HS-27A (cell line): Measurements from ENCODE around the gene FAXC.

ENCODE experiments used
- DNase-seq: peaks from one replicate; pipeline ENCODE4 v3.0.0-alpha.2; 2012; ENCODE audit warnings: low read depth, missing footprints

Gene FAXC

GRCh38 chr6:99349171-99350141, at the start of gene FAXC:
FAXC (minus strand) TSS chr6:99349674; CDS start chr6:99349372, 302 bp downstream.
- DNase-seq = no peak

- no peak for DNase-seq
These were observed 47.8 kb upstream of the FAXC start for GRCh38 chr6:99397287-99397686.

GRCh38 chr6:99393698-99394531, 44.4 kb upstream of the FAXC start, which contains the start of gene COQ3:
COQ3 (minus strand) TSS chr6:99394195; CDS start chr6:99394179, 16 bp downstream.
- DNase-seq = peak; percentile 24

DNA sequence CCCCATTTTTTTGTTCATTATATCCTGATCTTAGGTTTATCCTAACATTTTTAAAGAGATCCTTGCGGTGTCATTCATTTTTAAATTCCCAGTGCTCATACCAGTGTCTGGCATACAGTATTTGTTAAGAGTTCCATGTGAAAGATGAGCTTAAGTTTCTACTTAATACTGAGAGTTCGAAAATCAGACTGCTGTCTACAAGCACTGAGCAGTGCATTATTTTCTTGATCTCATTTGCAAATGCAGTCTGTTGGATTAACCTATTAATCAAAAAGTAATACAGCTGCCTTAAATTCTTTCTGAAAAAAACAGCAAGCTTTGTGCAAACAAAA, 43.9 kb upstream of the FAXC start:
- DNase-seq = no peak

DNA sequence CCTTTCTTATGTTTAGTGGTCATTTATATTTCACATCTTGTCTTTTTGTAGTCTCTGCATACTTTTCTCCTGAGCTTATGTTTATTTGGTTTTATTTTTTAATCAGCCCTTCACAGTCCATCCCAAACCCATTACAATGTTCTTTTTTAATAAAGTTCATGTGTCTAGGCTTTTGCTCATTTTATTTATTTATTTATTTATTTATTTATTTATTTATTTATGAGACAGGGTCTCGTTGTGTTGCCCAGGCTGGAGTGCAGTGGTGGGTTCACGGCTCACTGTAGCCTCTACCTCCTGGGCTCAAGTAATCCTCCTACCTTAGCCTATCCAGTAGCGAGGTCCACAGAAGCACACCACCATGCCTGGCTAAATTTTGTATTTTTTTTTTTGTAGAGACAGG, 41.4 kb upstream of the FAXC start:
- no peak for DNase-seq

DNA sequence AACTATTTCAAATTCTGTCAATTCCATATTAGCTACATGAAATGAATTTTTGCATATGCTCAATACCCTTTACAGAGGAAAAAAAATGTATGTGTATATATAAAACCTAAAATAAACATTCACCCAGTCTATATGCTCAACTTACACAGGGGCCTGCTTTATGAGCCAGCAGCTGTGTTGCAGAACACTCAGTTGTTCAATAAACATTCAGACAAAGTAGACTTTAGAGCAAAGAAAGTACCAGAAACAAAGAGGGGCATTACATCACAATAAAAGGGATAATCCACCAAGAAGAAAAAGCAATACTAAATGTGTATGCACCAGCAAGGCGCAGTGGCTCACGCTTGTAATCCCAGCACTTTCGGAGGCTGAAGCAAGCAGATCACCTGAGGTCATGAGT, 35.0 kb upstream of the FAXC start:
- no peak for DNase-seq

DNA sequence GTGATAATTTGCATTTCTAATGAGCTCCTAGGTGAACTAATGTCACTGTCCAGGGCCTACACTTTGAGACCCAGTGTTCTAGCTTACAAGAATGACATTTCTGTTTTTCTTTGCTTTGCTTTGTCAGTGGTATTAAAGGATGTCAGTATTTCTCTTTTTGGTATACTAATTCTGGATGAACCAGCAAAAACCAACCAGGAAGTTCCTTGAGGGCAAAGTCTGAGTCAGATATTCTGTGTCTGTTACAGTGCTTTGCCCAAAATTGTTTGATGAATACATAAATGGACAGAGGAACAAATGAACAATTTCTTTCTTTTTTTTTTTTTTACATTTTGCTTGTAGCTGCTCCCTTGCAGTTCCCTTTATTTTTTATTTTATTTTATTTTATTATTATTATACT, 29.2 kb upstream of the FAXC start:
- no peak for DNase-seq

DNA sequence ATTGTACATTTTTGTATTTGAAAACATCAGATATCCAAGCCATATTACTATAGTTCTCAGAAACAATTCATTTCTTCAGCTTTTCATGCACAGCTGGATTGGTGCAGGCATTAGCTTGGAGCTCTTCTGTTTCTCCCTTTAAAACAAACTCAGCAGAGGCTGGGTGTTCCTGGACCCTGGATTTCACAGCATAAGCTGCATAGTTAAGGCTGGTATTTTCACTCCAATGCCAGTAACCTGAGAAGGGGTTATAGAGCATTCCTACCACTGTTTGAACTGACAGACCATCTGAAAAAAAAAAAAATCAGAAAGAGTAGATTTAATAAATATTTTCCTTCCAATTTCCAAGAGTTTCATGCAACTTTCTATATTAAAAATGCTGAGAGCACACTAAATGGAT, 20.1 kb upstream of the FAXC start:
- DNase-seq = no peak

- DNase-seq = no peak
These were observed 17.4 kb upstream of the FAXC start for GRCh38 chr6:99366852-99367251.

DNA sequence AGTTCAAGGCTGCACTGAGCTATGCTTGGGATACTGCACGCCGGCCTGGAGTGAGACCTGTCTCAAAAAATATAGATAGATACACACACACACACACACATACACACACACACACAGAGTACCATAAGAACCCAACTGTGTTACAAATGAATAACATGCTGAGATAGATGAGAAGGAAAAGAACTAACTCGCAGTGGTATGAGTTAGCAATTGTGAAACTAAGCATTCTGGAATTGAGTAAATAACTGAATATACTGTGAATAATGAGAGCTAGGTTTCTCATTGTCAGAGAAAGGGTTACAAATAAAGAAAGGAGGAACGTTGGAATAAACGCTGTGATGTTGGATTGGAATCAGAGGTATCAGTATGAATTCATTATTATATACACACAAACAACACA, 14.6 kb upstream of the FAXC start:
- no peak for DNase-seq

DNA sequence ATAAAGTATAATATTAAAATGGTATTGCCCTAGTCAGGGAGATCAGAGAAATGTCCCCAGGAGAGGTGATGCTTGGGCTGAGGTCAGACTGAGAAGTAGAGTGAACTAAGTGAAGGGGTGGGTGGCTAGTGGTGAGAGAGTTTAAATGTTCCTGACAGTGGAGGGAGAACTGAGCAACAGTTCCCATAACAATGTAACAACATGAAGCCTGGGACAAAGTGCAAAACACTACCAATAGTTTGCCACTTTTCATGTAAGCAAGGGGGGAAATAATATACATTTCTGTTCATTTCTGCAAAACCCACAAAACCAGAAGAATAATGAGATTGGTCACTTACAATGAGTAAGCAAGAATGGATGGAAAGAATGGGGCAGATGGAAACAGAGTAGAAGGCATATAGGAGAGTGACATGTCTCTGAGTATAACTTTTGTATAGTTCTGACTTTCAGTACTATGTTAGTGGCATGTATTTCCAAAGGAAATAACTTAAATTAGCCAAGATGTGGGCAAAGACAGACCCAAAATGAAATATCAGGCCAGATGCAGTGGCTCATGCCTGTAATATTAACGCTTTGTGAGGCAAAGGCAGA, 13.3 kb upstream of the FAXC start:
- no peak for DNase-seq

DNA sequence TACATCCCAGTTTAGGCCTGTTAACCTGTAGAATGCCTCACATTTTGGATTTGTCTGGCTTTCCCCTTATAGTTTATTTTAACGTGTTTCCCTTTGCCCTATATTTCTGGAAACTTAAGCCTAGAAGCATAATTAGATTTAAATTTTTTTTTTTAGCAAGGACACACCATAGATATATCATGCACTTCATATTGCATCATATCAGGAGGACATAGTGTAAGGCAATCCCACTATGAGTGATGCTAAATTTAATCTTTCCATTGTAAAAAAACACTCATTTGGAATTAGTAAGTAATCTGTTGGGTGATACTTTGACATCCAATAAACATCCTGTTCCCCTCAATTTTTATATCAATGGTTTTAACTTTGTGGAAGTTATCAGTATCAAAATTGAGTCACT, 10.3 kb upstream of the FAXC start:
- DNase-seq = no peak

DNA sequence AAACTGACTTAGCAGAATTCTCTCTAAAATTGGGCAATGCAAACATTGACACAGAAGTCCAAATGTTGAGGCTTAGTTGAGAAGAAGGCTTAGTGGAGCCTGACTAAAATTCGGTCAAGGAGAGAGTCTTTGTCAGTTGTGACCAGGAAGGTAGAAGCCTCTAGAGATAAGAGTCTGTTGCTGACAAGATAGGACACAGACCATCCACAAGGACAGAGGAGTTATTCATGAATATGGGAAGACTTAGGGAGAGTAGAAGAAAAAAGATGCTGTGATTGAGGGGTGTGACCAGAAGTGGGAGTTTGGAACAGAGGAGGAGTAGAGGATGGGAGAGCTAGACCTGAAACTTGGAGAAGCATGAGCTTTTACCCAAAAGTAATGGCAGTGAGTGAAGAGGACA, 7.2 kb upstream of the FAXC start:
- no peak for DNase-seq

DNA sequence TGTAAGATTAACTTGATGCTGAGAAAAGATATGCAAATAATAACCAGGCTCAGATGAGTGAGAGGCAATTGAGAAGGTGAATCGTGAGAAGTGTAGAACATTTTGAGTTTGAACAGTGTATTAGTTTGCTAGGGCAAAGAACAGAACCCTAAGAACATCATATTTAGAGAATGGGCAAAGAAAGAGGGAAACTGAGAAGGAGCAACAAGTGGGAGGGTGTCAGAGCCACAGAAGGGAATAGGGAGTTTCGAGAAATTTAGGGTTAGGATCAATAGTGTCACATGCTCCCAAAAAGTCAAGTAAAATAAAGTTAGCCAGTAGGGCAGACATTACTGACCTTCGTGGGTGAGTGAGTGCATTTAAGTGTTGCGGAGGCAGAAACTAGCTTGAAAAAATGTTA, 5.5 kb upstream of the FAXC start:
- DNase-seq = no peak

DNA sequence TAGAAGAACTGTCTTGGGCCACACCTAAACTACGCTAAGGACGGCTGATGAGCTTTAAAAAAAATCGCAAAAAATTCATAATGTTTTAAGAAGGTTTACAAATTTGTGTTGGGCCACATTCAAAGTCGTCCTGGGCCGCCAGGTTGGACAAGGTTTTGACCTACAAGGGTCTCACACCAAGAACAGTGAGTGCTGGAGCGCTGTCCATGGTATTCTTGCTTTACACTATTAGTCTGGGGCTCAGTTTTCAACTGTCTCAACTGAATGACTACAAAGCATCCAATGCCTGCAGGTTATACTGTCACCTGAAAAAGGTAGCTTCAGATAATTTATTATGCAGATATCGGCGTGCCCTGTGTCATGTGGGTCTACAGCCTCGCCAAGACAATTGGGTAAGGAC, 3.7 kb upstream of the FAXC start:
- DNase-seq = no peak

DNA sequence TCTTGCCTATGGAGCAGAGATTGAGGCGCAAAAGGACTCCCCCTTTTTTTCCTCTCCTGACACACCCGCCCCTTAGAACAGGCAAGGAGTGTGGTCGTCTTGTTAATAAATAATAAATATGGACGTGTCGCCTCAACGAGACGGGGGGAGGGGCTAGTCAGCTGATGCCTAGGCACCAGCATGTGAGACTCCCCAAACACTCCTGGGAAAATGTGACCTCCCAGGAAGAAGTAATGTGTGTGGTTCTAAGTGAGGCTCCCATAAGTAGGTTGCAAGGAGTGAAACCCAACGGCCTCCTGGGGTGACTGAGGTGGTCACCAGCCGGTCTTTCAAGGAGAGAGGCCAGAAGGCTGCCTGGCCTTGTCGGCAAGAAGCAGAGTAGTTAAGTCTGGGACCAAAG, 1.1 kb upstream of the FAXC start:
- no peak for DNase-seq

DNA sequence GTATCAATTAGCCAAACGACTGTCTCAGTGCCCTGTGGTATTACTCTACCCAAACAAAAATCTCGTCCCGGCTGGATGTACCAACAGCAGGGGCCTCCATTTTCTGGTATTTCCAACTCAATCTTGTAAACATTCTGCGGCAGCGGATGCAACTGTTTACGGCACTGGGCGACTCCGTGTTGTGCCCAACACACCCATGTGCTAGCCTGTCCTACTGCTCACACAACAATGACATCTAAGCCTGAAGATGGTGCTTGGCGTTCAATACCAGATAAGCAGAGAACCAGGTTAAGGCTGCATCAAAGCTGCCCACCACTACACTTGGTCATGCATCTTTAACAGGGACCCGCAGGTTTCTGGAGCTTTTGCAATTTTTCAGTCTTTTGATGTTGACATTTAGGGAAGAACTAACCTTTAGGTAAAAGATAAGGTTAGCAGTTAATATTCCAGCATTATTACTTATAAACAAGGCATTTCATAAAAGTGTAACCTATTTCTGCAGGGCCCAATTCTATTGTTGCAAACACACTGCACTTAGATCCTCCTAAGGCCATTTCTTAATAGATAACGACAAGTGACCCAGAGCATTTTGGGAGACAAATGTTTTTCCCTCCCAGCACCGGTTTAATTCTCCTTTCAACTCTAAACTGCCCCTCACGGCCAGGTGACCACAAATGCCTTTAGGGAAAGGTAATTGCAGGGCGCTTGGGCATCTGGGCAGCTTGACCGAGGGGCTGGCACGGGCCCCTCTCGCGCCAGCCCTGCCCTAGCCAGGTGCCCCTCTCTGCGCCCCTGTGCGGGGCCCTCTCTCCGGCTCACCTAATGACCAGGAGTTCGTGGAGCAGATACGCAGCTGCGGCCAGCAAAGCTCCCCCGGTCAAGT, 945 bp downstream of the FAXC start:
- DNase-seq = no peak

- no peak for DNase-seq
These were observed 1.7 kb downstream of the FAXC start for GRCh38 chr6:99347804-99348203.

DNA sequence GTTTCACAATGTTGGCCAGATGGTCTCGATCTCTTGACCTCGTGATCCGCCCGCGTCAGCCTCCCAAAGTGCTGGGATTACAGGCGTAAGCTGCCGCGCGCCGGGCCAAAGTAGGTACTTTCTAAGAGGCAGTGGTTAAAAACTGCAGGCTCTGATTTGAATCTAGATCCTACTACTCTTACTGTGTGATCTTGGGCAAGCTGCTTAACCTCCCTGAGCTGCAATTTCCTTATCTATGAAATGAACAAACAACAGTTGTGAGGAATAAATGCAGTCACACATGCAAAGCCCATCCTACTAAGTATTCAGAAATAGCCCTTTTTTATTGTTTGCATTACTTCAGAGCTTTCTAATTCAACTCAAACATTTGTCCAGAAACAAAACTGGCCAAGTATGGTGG, 2.9 kb downstream of the FAXC start:
- DNase-seq = no peak

GRCh38 chr6:99345164-99345563, 4.3 kb downstream of the FAXC start:
- no peak for DNase-seq

DNA sequence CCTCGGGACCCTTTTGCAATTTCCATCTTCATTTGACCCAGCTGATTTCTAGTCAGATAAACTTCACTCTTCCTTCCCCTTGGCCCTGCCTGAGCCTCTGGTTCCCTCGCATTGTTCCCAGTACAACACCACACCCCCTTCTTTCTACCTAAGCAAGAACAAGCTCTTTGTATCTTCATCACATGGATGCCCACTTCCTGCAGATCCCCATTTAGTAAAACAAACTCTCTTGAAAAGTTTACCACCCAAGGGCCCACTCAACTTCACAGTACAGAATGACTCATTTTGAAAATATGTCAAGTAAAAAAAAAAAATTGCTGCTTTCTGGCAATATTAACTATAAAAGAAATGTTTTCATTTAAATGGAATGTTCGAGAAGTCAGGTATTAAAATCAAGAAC, 5.2 kb downstream of the FAXC start:
- DNase-seq = peak; percentile 19
